GM12892 (cell line): Measurements from ENCODE around the gene SMIM12. TPM values are rescaled to one million over a fixed set of nuclear protein-coding genes. Genes with fewer than 3 reads are reported as not detected.

Source experiments
- DNase-seq: peaks from one replicate; pipeline ENCODE4 v3.0.0; 2011; ENCODE audit not compliant: insufficient read length
- FAIRE-seq: peaks from 2 replicates; lab custom pipeline; 2011; peaks lifted over from hg19 to GRCh38; lab: Jason Lieb, UNC
- POLR2A ChIP-seq: IDR thresholded peaks from 2 replicates; pipeline ENCODE4 v1.6.1; 2011; ENCODE audit warnings: low read depth, low read length, control low read depth
- POLR2AphosphoS5 ChIP-seq: IDR thresholded peaks from 2 replicates; pipeline ENCODE4 v1.6.1; 2011; ENCODE audit warnings: low read depth, low read length, control low read depth
- TAF1 ChIP-seq: IDR thresholded peaks from 2 replicates; pipeline ENCODE4 v1.6.1; 2011; ENCODE audit warnings: low read depth, mild to moderate bottlenecking, control low read depth, low read length, borderline replicate concordance
- polyA plus RNA-seq: library from polyadenylated mRNA; unstranded; fragments of >200 nt; gene quantifications from one replicate; pipeline ENCODE4 v1.2.1, GENCODE V29; 2012; ENCODE audit warnings: missing spikeins, inconsistent platforms; ENCODE audit not compliant: missing spikeins

Gene SMIM12
- polyA plus RNA-seq = 26.3 TPM

- TF ChIP-seq TAF1 (peak; percentile 75), POLR2A (peak; percentile 97), POLR2AphosphoS5 (peak; percentile 92)
- peak; percentile 96 for FAIRE-seq
- peak; percentile 97 for DNase-seq
Observed at GRCh38 chr1:34859446-34860200, at the start of gene SMIM12. SMIM12 (minus strand) TSS chr1:34859749; CDS start chr1:34855977, 3,772 bp downstream.

GRCh38 chr1:34908369-34908768 lies 48.8 kb upstream of the SMIM12 start:
- DNase-seq (no peak), FAIRE-seq (no peak)

GRCh38 chr1:34907487-34908090 lies 48.0 kb upstream of the SMIM12 start:
- FAIRE-seq (no peak), DNase-seq (no peak)
- TF ChIP-seq TAF1 = no peak
- TF ChIP-seq POLR2A = no peak
- TF ChIP-seq POLR2AphosphoS5 = no peak

More at GRCh38 chr1:34908369-34908768, 48.8 kb upstream of the SMIM12 start:
- no peak for TF ChIP-seq POLR2AphosphoS5
- TF ChIP-seq TAF1 = no peak
- no peak for TF ChIP-seq POLR2A

- no peak for FAIRE-seq
- no peak for DNase-seq
- TF ChIP-seq TAF1 = no peak
- TF ChIP-seq POLR2AphosphoS5 = no peak
Observed at GRCh38 chr1:34906756-34907155, 47.2 kb upstream of the SMIM12 start.

GRCh38 chr1:34906222-34906621 lies 46.7 kb upstream of the SMIM12 start:
- FAIRE-seq (no peak), DNase-seq (no peak)
- no peak for TF ChIP-seq POLR2AphosphoS5
- TF ChIP-seq POLR2A = no peak
- TF ChIP-seq TAF1 = no peak

- DNase-seq (no peak), FAIRE-seq (no peak)
- TF ChIP-seq POLR2A = no peak
- TF ChIP-seq POLR2AphosphoS5 = no peak
- TF ChIP-seq TAF1 = no peak
Observed at GRCh38 chr1:34905098-34905459, 45.5 kb upstream of the SMIM12 start.

GRCh38 chr1:34904236-34905097 lies 44.9 kb upstream of the SMIM12 start:
- no peak for TF ChIP-seq POLR2AphosphoS5
- no peak for TF ChIP-seq TAF1
- TF ChIP-seq POLR2A = no peak
- FAIRE-seq = no peak
- DNase-seq = no peak

GRCh38 chr1:34901919-34902318 lies 42.4 kb upstream of the SMIM12 start:
- TF ChIP-seq TAF1 (no peak), POLR2A (no peak), POLR2AphosphoS5 (no peak)
- no peak for FAIRE-seq
- no peak for DNase-seq

- TF ChIP-seq POLR2A (no peak), TAF1 (no peak), POLR2AphosphoS5 (no peak)
- DNase-seq (no peak), FAIRE-seq (no peak)
Observed at GRCh38 chr1:34900775-34901502, 41.4 kb upstream of the SMIM12 start.

- FAIRE-seq (no peak), DNase-seq (no peak)
- TF ChIP-seq POLR2A (no peak), TAF1 (no peak), POLR2AphosphoS5 (no peak)
Observed at GRCh38 chr1:34899906-34900305, 40.4 kb upstream of the SMIM12 start.
